Activated T-cell treated with anti-CD3 and anti-CD28 coated beads for 24 hours (primary cell): ENCODE measurements around the gene VAC14.

Experiments
- DNase-seq: peaks from one replicate; pipeline ENCODE4 v3.0.0-alpha.2; 2020; ENCODE audit warnings: low read depth

Gene VAC14

DNA sequence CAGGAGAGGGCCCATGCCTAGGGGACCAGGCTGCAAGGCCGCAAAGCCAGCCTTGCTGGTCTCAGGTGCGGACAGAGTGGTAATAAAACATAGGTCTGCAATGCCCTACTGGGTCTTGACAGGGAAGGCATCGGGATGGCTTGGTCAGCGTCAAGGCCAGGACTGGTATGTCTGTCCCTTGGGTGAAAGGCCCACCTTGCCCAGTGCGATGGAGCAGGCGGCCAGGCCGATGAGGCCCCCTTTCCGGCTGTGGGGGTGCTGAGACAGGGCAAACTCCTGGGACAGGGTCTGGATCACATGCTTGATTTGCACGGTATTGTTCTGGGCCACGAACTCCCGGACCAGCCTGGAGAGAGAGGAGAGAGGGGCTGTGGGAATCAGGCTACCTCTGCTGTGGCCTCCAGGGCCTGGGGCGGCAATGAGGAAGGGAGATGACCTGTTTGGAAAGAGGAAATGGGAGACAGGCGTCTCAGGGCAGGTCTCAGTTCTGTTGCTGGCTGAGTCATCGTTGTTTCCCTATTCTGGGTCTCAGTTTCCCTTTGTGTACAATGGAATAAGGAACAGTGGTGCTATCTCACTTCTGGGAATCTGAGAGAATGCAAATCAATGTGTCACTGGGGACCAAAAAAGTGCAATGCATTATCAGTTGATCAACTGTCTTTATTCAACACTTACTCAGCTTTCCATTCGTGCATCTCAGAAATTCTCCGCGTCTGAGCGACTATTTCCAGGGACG, 14.8 kb downstream of the VAC14 start:
- no peak for DNase-seq

GRCh38 chr16:70784692-70785555, 16.0 kb downstream of the VAC14 start:
- no peak for DNase-seq

GRCh38 chr16:70782237-70782636, 18.7 kb downstream of the VAC14 start:
- no peak for DNase-seq

- DNase-seq, result no peak
Observed at GRCh38 chr16:70781800-70782199, 19.2 kb downstream of the VAC14 start.

- no peak for DNase-seq
Observed at GRCh38 chr16:70780546-70780945, 20.4 kb downstream of the VAC14 start.

GRCh38 chr16:70779361-70779760, 21.6 kb downstream of the VAC14 start:
- no peak for DNase-seq

DNA sequence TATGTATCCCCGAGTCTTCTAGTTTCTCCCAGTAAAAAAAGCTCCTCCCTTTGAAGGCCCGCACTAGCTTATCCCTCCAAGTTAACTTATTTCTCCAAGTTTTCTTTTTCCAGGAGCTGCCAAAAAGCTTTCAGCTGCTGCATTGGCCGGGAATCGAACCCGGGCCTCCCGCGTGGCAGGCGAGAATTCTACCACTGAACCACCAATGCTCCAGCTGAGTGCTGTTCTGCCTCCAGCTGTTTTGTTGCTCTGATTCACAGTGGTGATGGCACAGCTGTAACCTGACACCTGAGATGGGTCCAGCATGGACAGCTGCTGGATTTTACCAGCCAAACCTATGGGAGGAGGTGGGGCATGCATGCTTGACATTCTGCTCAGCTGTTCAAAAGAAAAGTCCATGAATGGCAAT, 22.1 kb downstream of the VAC14 start:
- no peak for DNase-seq

DNA sequence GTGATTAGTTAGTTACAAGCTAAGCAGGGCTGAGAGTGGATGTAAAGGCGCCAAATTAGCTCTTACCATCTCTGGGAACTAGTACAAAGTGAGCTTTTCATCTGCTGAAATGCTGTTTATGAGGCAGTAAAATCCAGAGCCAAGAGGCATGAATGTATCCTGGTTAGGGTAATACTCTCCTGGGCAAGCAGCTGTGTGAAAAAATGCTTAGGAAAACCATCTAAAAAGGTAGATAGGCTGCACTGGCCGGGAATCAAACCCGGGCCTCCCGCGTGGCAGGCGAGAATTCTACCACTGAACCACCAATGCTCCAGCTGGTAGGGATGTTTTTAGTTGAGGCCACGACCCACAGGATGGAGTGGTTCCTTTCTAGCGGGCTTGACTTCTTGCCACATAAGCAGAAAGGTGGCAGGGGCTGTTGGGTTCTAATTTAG, 23.0 kb downstream of the VAC14 start:
- DNase-seq, result no peak

- DNase-seq, result no peak
Observed at GRCh38 chr16:70777496-70777895, 23.5 kb downstream of the VAC14 start.

DNA sequence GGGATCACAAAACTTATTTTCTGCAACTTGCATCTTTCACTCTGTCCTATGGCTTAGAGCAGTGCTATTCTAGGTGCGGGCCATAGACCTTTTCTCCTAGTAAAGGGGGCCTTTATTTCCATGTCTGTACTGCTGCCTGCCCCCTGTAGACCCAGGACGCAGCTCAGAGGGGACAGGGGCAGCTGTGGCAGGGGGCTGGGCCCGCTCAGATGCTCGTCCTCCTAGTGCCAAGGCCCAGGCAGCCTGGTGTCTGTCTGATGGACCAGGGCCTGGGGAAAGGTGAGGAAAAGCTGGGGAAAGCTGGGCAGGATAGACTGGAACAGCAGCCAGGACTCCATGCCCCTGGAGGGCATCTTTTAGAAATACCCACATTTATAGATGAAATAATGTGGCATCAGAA, 25.6 kb downstream of the VAC14 start:
- no peak for DNase-seq

DNA sequence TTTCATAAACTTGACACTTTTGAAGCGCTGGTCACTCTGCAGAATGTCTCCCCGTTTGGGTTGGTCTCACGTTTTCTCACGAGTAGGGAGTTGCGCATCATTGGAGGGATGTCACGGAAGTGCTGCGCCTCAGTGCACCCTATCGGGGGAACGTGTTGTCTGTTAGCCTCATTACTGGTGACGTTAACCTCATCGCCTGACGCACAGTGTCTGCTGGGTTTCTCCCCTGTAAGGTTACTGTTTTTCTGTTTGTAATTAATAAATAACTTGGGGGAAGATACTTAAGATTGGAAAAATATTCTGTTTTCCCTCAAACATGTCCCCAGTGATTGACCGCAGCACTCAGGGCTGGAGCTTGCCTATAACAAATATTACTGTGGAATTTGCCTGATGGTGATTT, 26.7 kb downstream of the VAC14 start:
- no peak for DNase-seq

DNA sequence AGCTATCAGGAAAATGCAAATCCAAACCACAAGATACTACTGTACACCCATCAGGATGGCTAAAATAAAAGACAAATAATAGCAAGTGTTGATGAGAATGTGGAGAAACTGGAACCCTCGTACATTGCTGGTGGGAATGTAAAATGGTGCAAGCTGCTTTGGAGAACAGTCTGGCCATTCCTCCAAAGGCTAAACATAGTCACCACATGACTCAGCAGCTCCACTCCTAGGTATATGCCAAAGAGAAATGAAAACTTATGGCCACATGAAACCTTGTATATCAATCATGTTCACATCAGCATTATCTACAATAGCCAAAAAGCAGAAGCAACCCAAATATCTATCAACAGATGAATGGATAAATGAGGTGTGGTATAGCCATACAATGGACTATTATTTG, 28.5 kb downstream of the VAC14 start:
- DNase-seq, result no peak

DNA sequence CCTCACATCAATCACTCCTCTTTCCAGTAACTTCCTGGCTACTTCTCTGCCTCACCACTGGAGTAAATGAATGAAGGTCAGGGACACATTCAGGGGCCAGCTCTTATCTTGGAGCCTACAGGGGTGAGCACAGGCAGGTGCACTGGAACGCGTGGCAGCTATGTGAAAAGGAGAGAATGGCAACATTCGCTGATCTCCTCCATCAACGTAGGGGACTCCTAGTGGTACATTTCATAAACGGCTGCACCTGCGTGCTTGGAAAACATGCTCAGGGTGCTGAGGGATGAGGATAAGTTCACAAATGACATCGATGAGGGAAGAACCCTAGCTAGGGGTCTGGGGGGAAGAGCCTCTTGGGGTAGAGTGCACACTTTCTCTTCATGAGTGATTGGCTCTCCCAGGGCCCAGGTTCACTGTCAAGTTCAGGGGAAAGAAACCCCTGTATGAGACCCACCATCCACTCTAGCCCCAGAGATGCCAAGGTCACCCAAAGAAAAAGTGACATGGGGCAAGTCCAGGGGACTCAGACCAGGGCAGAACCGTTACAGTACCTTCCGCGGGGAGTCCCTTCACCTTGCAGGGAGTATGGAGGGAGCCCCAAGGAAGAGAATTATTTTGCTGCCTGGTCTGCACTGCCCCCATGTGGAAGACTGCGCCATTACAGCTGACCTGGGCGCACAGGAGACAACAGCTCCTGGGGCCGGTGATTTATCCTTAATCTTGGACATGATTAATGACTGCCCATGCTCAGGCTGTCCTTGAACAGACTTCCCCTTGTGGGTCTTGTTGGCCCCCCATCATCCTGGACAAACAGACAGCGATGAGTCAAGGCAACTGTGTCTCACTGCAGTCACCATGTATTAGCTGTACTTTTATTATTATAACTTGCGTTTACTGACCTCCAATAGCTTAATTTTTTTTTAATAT, 30.1 kb downstream of the VAC14 start:
- peak; percentile 41 for DNase-seq

- DNase-seq, result no peak
Observed at GRCh38 chr16:70770291-70770625, 30.7 kb downstream of the VAC14 start.

DNA sequence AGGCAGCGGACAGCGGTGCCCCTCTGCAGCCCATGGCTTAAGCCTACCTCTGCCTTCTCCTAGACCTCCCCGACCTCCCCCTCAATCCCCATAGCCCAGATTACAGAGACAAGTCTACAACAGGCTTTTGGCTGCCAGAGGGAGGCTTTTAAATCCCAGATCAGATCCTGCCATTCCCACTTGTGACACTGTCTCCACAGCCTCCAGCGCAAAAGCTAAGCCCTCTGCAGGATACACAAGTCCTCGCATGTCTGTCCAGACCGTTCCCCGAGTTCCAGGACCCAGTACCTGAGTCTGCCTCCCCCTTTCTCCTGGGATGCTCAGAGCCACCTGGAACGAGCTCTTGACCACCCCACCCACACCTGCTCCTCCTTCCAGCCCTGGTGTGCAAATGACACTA, 31.2 kb downstream of the VAC14 start:
- no peak for DNase-seq

DNA sequence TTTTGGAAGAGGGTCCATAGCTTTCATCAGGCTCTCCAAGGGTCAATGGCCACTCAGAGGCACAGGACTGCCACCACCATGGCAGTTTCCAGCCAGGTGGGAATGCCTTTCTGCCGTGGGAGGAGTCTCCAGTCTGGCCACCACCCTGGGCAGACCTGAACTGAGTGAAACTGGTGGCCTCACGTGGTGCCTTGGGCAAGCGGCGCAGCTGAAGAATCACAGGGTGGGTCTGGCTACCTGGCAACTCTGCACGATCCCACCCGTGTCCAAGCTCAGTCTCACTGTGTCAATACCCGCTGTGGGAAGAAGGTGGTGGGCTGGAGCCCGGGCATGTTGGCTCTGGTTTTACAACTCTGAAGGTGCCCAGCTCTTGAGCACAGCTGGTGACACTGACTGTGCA, 31.8 kb downstream of the VAC14 start:
- no peak for DNase-seq

DNA sequence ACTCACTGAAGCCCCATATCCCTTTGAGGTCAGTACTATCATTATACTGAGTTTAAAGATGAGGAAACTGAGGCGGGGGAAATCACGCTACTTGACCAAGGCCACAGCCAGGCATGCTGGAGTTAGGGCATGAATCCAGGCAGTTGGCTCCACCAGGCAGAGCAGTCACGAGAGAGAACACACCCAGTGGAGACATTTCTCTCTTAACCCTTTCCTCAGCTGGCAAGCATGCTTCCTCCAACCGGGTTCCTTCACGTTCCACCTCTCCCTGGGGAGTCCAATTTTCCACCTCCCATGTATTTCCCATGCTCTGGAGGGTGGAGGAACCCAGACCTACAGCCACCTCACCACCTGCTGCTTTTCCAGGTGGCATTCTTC, 32.8 kb downstream of the VAC14 start:
- DNase-seq, result no peak

DNA sequence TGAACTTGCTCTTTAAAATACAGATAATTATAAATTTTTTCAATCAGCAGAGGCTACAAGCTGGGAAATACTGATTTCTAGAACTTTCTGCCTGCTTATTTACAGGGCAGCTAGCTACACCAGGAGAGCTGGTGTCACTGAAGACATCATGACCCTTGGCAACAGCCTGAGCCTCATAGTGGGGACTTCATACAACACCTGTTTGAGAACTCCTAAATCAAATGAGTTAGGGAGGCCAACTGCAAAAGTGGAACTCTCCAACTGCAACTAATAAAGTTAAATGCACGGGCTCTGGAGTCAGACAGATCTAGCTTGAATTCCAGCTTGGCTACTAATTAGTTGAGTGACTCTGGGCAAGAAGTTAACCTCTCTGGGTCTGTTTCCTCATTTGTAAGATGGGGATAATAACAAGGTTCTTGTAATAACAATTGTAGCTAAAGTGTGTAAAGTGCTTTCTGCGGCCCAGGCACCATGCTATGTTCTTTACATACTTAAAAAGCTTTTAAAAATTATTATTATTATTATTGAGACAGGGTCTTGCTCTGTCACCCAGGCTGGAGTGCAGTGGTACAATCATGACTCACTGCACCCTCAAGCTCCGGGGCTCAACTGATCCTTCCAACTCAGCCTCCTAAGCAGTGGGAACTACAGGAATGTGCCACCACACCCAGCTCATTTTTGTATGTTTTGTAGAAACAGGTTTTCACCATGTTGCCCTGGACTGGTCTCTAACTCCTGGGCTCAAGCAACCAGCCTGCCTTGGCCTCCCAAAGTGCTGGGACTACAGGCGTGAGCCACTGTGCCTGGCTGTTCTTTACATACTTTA, 33.4 kb downstream of the VAC14 start:
- DNase-seq, result no peak

- no peak for DNase-seq
Observed at GRCh38 chr16:70766658-70767057, 34.3 kb downstream of the VAC14 start.

GRCh38 chr16:70766176-70766575, 34.8 kb downstream of the VAC14 start:
- no peak for DNase-seq

- DNase-seq, result no peak
Observed at GRCh38 chr16:70765491-70765890, 35.5 kb downstream of the VAC14 start.

- no peak for DNase-seq
Observed at GRCh38 chr16:70764632-70765031, 36.3 kb downstream of the VAC14 start.
